DOHH2 (cell line): ENCODE measurements around the gene TTBK2.

Experiments
- H3F3A ChIP-seq: fragments of 200-600 bp; sonication (generic), shearing (Covaris generic); 2 replicates; pipeline ENCODE4 v1.6.0; 2016; ENCODE audit warnings: antibody characterized with exemption, mild to moderate bottlenecking; ENCODE audit not compliant: control insufficient read depth, insufficient read depth
- H3K27ac ChIP-seq: fragments of 200-600 bp; sonication (generic); 2 replicates; pipeline ENCODE4 v1.5.1; 2014; ENCODE audit warnings: low read depth, mild to moderate bottlenecking, low read length, moderate library complexity
- H3K27me3 ChIP-seq: fragments of 200-600 bp; sonication (generic); 2 replicates; pipeline ENCODE4 v1.6.1; 2014; ENCODE audit warnings: mild to moderate bottlenecking, low read length, mixed read lengths; ENCODE audit not compliant: control insufficient read depth
- H3K36me3 ChIP-seq: fragments of 200-600 bp; sonication (generic); 2 replicates; pipeline ENCODE4 v1.6.1; 2014; ENCODE audit warnings: mild to moderate bottlenecking, low read length, moderate library complexity, mixed read lengths; ENCODE audit not compliant: control insufficient read depth
- H3K4me1 ChIP-seq: fragments of 200-600 bp; sonication (generic); 2 replicates; pipeline ENCODE4 v1.6.1; 2014; ENCODE audit warnings: mild to moderate bottlenecking, low read length, mixed read lengths; ENCODE audit not compliant: control insufficient read depth
- H3K4me2 ChIP-seq: fragments of 200-600 bp; sonication (generic); 2 replicates; pipeline ENCODE4 v1.6.0; 2014; ENCODE audit warnings: mild to moderate bottlenecking, low read length, moderate library complexity
- H3K4me3 ChIP-seq: fragments of 200-600 bp; sonication (generic); 2 replicates; pipeline ENCODE4 v1.5.1; 2014; ENCODE audit warnings: mild to moderate bottlenecking, low read length, mixed read lengths
- H3K79me2 ChIP-seq: fragments of 200-600 bp; sonication (generic); 2 replicates; pipeline ENCODE4 v1.6.1; 2014; ENCODE audit warnings: mild to moderate bottlenecking, low read length, mixed read lengths; ENCODE audit not compliant: control insufficient read depth
- H3K9me2 ChIP-seq: fragments of 200-600 bp; sonication (generic); replicated peaks from 2 replicates; pipeline ENCODE4 v1.6.1; 2014; ENCODE audit warnings: mild to moderate bottlenecking, low read length, mixed read lengths; ENCODE audit not compliant: control insufficient read depth
- H3K9me3 ChIP-seq: fragments of 200-600 bp; sonication (generic); 2 replicates; pipeline ENCODE4 v1.6.1; 2014; ENCODE audit warnings: antibody characterized with exemption, low read length, mixed read lengths; ENCODE audit not compliant: control insufficient read depth, insufficient read depth
- H4K20me1 ChIP-seq: fragments of 200-600 bp; sonication (generic); 2 replicates; pipeline ENCODE4 v1.6.0; 2014; ENCODE audit warnings: low read depth, mild to moderate bottlenecking, antibody characterized with exemption, low read length, moderate library complexity; ENCODE audit not compliant: control insufficient read depth, insufficient read depth
- EZH2phosphoT487 ChIP-seq: fragments of 200-600 bp; sonication (generic); IDR thresholded peaks from 2 replicates; pipeline ENCODE4 v1.6.1; 2017; ENCODE audit warnings: borderline replicate concordance, mild to moderate bottlenecking, antibody characterized with exemption, low read length, moderate library complexity, mixed read lengths
- TF ChIP-seq, protein P1 (sequence below): fragments of 200-600 bp; sonication (generic); IDR thresholded peaks from one replicate; pipeline ENCODE4 v1.5.1; 2014; ENCODE audit warnings: antibody characterized with exemption, mild to moderate bottlenecking, low read depth, low read length; ENCODE audit not compliant: poor library complexity, severe bottlenecking

TTBK2 gene

DNA sequence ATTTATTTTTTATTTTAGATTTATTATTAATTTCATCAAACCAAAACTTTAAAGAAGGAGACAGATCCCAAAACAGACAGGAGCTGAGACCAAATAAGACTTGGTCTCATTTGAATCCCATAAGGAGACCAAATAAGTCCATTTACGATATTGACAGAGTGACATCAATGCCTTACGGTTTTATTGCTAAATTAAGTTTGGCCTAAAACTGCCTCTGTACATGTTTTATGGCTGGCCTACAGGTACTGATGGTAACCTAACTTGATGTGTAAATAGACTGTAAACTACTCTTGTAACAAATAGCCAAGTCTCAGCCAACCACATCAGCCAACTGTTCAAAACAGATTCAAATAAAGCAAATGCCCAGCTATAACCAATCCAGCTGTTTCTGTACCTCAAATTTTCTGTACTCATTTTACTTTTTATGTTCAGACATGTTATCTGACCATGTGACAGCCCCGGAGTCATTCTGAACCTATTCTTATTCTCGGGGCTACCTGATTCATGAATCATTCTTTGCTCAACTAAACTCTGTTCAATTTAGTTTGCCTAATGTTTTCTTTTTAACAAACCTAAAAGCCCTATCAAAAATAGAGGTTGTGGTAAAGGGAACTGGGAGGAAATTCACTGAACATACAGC lies 94.2 kb downstream of the TTBK2 start:
- no peaks in the 10 kb centered on the region for H3K27me3 ChIP-seq
- no peak overlapping the region for H3K4me2 ChIP-seq
- no peaks in the 10 kb centered on the region for H3K79me2 ChIP-seq
- H3K27ac ChIP-seq, result no peak overlapping the region
- H3K4me3 ChIP-seq, result no peak overlapping the region
- TF ChIP-seq, protein P1, sequence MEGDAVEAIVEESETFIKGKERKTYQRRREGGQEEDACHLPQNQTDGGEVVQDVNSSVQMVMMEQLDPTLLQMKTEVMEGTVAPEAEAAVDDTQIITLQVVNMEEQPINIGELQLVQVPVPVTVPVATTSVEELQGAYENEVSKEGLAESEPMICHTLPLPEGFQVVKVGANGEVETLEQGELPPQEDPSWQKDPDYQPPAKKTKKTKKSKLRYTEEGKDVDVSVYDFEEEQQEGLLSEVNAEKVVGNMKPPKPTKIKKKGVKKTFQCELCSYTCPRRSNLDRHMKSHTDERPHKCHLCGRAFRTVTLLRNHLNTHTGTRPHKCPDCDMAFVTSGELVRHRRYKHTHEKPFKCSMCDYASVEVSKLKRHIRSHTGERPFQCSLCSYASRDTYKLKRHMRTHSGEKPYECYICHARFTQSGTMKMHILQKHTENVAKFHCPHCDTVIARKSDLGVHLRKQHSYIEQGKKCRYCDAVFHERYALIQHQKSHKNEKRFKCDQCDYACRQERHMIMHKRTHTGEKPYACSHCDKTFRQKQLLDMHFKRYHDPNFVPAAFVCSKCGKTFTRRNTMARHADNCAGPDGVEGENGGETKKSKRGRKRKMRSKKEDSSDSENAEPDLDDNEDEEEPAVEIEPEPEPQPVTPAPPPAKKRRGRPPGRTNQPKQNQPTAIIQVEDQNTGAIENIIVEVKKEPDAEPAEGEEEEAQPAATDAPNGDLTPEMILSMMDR, result no peak
- TF ChIP-seq EZH2phosphoT487, result no peak
- no peaks in the 10 kb centered on the region for H3K4me1 ChIP-seq
- no peaks in the 10 kb centered on the region for H3K9me3 ChIP-seq
- H4K20me1 ChIP-seq, result no peaks in the 10 kb centered on the region
- no peaks in the 10 kb centered on the region for H3F3A ChIP-seq
- H3K36me3 ChIP-seq, result no peaks in the 10 kb centered on the region
- H3K9me2 ChIP-seq, result no peaks in the 10 kb centered on the region

DNA sequence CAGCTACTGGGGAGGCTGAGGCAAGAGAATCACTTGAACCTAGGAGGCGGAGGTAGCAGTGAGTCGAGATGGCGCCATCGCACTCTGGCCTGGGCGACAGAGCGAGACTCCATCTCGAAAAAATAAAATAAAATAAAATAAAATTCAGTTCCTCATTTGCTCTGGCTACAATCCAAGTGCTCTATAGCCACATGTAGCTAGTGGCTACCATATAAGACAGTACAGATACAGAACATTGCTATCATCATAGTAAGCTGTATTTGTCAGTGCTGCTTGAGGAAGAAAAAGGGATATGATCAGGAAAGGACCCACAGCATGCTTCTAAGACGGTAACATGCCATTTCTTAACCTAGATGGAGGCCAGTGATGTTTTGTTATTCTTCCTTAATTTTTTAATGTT lies 95.0 kb downstream of the TTBK2 start:
- Histone ChIP-seq H3K9me2 (no peaks in the 10 kb centered on the region), H3K27ac (no peak overlapping the region), H3F3A (no peaks in the 10 kb centered on the region), H3K4me3 (no peak overlapping the region), H3K9me3 (no peaks in the 10 kb centered on the region), H4K20me1 (no peaks in the 10 kb centered on the region), H3K4me1 (no peaks in the 10 kb centered on the region), H3K79me2 (no peaks in the 10 kb centered on the region), H3K27me3 (no peaks in the 10 kb centered on the region), H3K4me2 (no peak overlapping the region), H3K36me3 (no peaks in the 10 kb centered on the region)
- TF ChIP-seq EZH2phosphoT487, result no peak
- TF ChIP-seq, protein P1, result no peak

DNA sequence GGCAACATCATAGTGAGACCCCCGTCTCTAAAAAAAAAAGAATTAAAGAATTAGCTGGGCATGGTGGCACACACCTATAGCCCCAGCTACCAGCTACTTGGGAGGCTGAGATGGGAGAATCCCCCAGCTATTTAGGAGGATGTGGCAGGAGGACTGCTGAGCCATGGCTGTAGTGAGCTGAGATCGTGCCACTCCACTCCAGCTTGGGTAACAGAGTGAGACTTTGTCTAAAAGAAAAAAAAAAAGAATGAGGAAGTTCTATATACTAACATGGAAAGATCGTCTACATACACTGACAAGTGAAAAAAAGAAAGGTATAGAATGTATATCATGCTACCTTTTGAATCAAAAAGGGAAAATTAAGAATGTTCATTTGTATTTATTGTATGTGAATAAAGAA lies 99.8 kb downstream of the TTBK2 start:
- Histone ChIP-seq H3K4me1 (no peaks in the 10 kb centered on the region), H3K27ac (no peak overlapping the region), H3K4me3 (no peak overlapping the region), H3F3A (no peaks in the 10 kb centered on the region), H3K79me2 (no peaks in the 10 kb centered on the region), H3K27me3 (no peaks in the 10 kb centered on the region), H3K36me3 (no peaks in the 10 kb centered on the region), H3K9me3 (no peaks in the 10 kb centered on the region), H4K20me1 (no peaks in the 10 kb centered on the region), H3K9me2 (no peaks in the 10 kb centered on the region), H3K4me2 (no peak overlapping the region)
- no peak for TF ChIP-seq EZH2phosphoT487
- TF ChIP-seq, protein P1, result no peak
